Transverse colon (tissue), 4 donors: ENCODE measurements around the gene CDK11B. TPM values are rescaled to one million over a fixed set of nuclear protein-coding genes. Genes with fewer than 3 reads are reported as not detected.
"Not testable (repeated sequence)": the region's sequence is repeated elsewhere in the genome, so short reads cannot be mapped to it uniquely, and the experiment has no call there.

ENCODE experiments used
- DNase-seq: peaks from one replicate; pipeline ENCODE4 v3.0.0-alpha.2; 2019
- H3K27ac ChIP-seq, 4 donors: fragments of 200-600 bp; sonication (generic); 2 replicates each; pipeline ENCODE4 v1.5.1; 2016 to 2018; ENCODE audit warnings: inconsistent platforms in 4 of 4
- H3K27me3 ChIP-seq: fragments of 200-600 bp; sonication (generic); 2 replicates; pipeline ENCODE4 v1.5.1; 2017; ENCODE audit warnings: inconsistent platforms
- H3K36me3 ChIP-seq, 4 donors: fragments of 200-600 bp; sonication (generic); 2 replicates each; pipeline ENCODE4 v1.5.1; 2017 to 2019; ENCODE audit warnings: inconsistent platforms in 4 of 4
- H3K4me1 ChIP-seq, 4 donors: fragments of 200-600 bp; sonication (generic); 2 replicates each; pipeline ENCODE4 v1.5.1; 2017 to 2020; ENCODE audit warnings: inconsistent platforms in 4 of 4
- H3K4me3 ChIP-seq, 4 donors: fragments of 200-600 bp; sonication (generic); 1 replicate in 1 of 4; 2 replicates in 3 of 4; pipeline versions ENCODE4 v1.5.1 to v1.6.1; 2017 to 2019; ENCODE audit warnings: inconsistent platforms in 4 of 4
- H3K9me3 ChIP-seq, 2 donors: fragments of 200-600 bp; sonication (generic); 2 replicates each; pipeline ENCODE4 v1.5.1; 2017 to 2019; ENCODE audit warnings: inconsistent platforms in 2 of 2
- CTCF ChIP-seq, 5 experiments: fragments of 200-600 bp in 3 of 5; fragments of 450-650 bp in 2 of 5; sonication (generic) in 3 of 5; IDR thresholded peaks; 1 replicate in 2 of 5; 2 replicates in 3 of 5; pipeline ENCODE4 v1.5.1; 2016 to 2017; ENCODE audit warnings: antibody characterized with exemption in 5 of 5, inconsistent platforms in 3 of 5, mild to moderate bottlenecking in 2 of 5, moderate library complexity in 1 of 5
- EP300 ChIP-seq: sonication (generic); formaldehyde crosslinking; IDR thresholded peaks from one replicate; pipeline ENCODE4 v1.6.1; 2017; ENCODE audit warnings: antibody characterized with exemption, low read depth
- POLR2A ChIP-seq: fragments of 450-650 bp; IDR thresholded peaks from one replicate; pipeline ENCODE4 v1.6.1; 2016; ENCODE audit warnings: antibody characterized with exemption, mild to moderate bottlenecking, moderate library complexity
- POLR2AphosphoS5 ChIP-seq, 3 donors: sonication (generic); formaldehyde crosslinking; IDR thresholded peaks; one replicate each; pipeline ENCODE4 v1.6.1; 2016; ENCODE audit warnings: antibody characterized with exemption in 3 of 3
- WGBS, 2 donors: methylation state at CpG; one replicate each; pipeline ENCODE4 v1.1.5; 2018; ENCODE audit warnings: low coverage in 1 of 2; 5-methylcytosine and 5-hydroxymethylcytosine counted together
- in situ Hi-C, 4 donors: fragments of 200-750 bp; cut with MboI; loops; one replicate each; pipeline versions ENCODE4 v1.15.0 to v1.15.1; 2017; ENCODE audit warnings: low sequenced_read_pairs in 3 of 4, low pct_ligation_motif_present in 1 of 4, low pct_unique_long_range_greater_than_20kb in 1 of 4
- intact Hi-C: fragments of 100-400 bp; cut with DNase I; formaldehyde crosslinking; loops from one replicate; pipeline ENCODE4 v1.15.1; 2023; ENCODE audit warnings: low total_unique reads
- total RNA-seq, 4 donors: library from RNA; depleted of rRNA; stranded (reverse); fragments of >200 nt; gene quantifications; one replicate each; pipeline ENCODE4 v1.1.0, GENCODE V29; 2016

Gene CDK11B
- total RNA-seq, 4 donors from 2014 or later: 28.4 to 183 (median 60.5) TPM

GRCh38 chr1:1598051-1598719 is 60.6 kb downstream of the CDK11B start:
- TF ChIP-seq CTCF (IDR thresholded peaks at IDR 0.05) (no peak), POLR2AphosphoS5 (IDR thresholded peaks at IDR 0.05) (no peak), EP300 (no peak), POLR2A (no peak)
- peaks cover 5 to 15% (median 10%) of the 10 kb centered on the region in 4 donors for H3K4me1 ChIP-seq
- H3K4me3 ChIP-seq: no peak overlapping the region
- no peaks in the 10 kb centered on the region for H3K36me3 ChIP-seq
- no peak for DNase-seq
- in situ Hi-C loops (no loop called here), intact Hi-C loops (no loop called here)
- peaks cover 54% of the 10 kb centered on the region for H3K27me3 ChIP-seq
- no peak overlapping the region for H3K27ac ChIP-seq
- no peaks in the 10 kb centered on the region for H3K9me3 ChIP-seq
- 79% methylated on average over 18 of the region's 28 CpGs; no CpG with 5 or more reads in 1 of the 2 donors for WGBS, 2 donors

GRCh38 chr1:1597275-1597930 is 61.4 kb downstream of the CDK11B start:
- DNase-seq: no peak
- intact Hi-C loops (no loop called here), in situ Hi-C loops (no loop called here)
- TF ChIP-seq CTCF (IDR thresholded peaks at IDR 0.05) (peak; percentile 21 to 50 (median 30)), EP300 (no peak)
- H3K27me3 ChIP-seq: peaks cover 54% of the 10 kb centered on the region
- no peaks in the 10 kb centered on the region for H3K9me3 ChIP-seq
- H3K27ac ChIP-seq: no peak overlapping the region
- WGBS, 2 donors: 41% methylated on average over 3 of the region's 16 CpGs; no CpG with 5 or more reads in 1 of the 2 donors
- no peak overlapping the region for H3K4me3 ChIP-seq
- H3K36me3 ChIP-seq: no peaks in the 10 kb centered on the region
- peaks cover 5 to 15% (median 10%) of the 10 kb centered on the region in 4 donors for H3K4me1 ChIP-seq

GRCh38 chr1:1596493-1597274 is 62.1 kb downstream of the CDK11B start:
- Histone ChIP-seq H3K27me3 (peaks cover 52% of the 10 kb centered on the region), H3K9me3 (no peaks in the 10 kb centered on the region), H3K36me3 (no peaks in the 10 kb centered on the region), H3K4me3 (no peak overlapping the region), H3K4me1 (peaks cover 5 to 15% (median 10%) of the 10 kb centered on the region in 4 donors), H3K27ac (no peak overlapping the region)
- DNase-seq: no peak
- in situ Hi-C loops (no loop called here), intact Hi-C loops (no loop called here)
- WGBS, 2 donors: 39 to 40% methylated on average over 3 to 9 of the region's 12 CpGs
- TF ChIP-seq CTCF (IDR thresholded peaks at IDR 0.05) (no peak), POLR2AphosphoS5 (IDR thresholded peaks at IDR 0.05) (no peak), EP300 (no peak), POLR2A (no peak)

GRCh38 chr1:1595341-1595740 is 63.5 kb downstream of the CDK11B start:
- intact Hi-C loops, H3K36me3 ChIP-seq, in situ Hi-C loops, H3K9me3 ChIP-seq, DNase-seq, H3K27ac ChIP-seq, H3K4me3 ChIP-seq: not testable (repeated sequence)
- WGBS, 2 donors: 70 to 80% methylated on average over 2 of the region's 2 CpGs
- Histone ChIP-seq H3K4me1 (peaks cover 1 to 11% (median 8%) of the 10 kb centered on the region in 4 donors), H3K27me3 (peaks cover 38% of the 10 kb centered on the region)
